ENCODE data around the gene MKX.

MKX gene, protein sequence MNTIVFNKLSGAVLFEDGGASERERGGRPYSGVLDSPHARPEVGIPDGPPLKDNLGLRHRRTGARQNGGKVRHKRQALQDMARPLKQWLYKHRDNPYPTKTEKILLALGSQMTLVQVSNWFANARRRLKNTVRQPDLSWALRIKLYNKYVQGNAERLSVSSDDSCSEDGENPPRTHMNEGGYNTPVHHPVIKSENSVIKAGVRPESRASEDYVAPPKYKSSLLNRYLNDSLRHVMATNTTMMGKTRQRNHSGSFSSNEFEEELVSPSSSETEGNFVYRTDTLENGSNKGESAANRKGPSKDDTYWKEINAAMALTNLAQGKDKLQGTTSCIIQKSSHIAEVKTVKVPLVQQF

GRCh38 chr10:27745732-27746396, at the start of gene MKX:
Gene MKX, minus strand, starts transcription at chr10:27745819. Its CDS starts 2,404 bp downstream, at chr10:27743415.
- in situ Hi-C loops (cut with HindIII; ENCODE audit: low sequenced_read_pairs), result no loop called here

GRCh38 chr10:27794157-27794556, 48.5 kb upstream of the MKX start:
- in situ Hi-C loops (cut with HindIII; ENCODE audit: low sequenced_read_pairs), result no loop called here

- in situ Hi-C loops (cut with HindIII; ENCODE audit: low sequenced_read_pairs), result no loop called here
These were observed 46.6 kb upstream of the MKX start for GRCh38 chr10:27792216-27792615.

DNA sequence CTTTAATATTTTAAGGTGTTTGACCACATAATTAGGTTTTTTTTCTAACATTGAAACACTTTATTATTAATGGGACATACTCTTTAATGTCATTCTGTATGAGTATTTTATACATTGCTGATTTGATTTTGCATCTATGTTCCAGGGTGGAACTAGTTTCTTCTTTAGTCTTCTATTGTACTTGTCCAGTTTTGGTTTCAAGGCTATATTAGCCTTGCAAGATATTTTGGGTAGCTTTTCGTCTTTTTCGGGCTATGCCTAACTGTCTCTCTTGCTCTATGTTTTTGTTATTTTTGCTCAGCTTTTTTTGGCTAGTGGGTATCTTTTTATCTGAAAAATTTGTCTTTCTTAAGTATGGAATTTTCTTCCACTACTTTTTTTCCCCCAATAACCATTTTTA, 38.7 kb upstream of the MKX start:
- in situ Hi-C loops (cut with HindIII; ENCODE audit: low sequenced_read_pairs), result no loop called here

DNA sequence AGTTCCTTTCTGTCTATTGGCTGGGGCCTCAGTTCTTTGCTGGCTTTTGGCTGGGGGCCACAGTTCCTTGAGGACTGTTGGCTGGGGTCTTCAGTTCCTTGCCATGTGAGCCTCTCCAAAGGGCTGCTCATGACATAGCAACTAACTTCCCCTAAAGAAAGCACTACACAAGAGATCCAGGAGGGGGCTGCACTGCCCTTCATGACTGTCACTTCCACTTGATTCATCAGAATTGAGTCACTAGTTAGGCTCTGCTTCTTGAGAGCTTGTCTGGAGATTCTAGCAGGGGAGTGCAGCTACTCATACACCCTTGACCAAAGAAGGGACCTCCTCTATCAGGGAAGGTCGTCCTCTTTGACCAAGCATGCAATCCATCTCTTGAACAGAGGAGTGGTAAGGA, 38.0 kb upstream of the MKX start:
- in situ Hi-C loops (cut with HindIII; ENCODE audit: low sequenced_read_pairs), result no loop called here

DNA sequence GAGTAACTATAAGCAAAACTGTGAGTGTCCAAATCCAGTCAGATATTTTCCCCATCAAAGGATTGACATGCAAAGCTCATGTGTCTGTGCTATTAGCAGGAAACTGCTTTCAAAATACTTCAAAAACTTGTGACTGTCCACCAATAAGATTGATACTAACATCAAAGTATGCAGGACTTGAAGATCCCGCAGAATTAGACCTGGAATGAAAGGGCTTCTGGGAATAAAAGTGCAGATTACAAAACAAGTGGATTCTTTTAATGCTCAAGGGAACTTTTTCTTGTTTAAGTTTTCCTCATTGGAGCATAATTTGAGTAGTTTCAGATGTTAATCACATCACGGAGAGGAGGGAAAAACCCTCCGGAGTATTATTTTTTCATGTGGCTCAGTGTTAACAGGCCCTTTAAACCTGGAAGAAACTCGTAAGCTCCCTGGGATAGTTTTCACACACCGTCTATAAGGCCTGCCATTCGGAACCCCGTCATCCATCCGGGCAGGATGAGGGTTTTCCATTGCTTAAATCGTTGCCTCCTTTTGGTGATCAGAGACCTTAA, 33.9 kb upstream of the MKX start:
- in situ Hi-C loops (cut with HindIII; ENCODE audit: low sequenced_read_pairs), result no loop called here

DNA sequence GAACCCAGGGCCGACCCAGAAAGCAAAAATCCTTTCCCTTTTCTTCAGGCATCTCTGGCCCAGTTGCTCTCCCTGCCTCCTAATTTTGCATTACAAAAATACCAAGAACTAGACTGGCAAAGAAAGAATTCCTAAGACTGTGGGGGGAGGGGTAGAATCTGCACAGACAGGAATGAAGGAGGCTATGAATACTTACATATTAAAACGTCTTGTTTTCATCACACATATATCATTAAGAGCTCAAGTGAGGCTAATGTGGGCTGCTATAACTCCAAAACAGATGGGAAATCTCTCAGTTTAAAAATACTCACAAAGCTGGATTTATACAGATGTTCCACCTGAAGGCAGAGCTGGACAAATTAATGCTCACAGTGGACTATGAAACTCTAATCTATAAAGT, 29.2 kb upstream of the MKX start:
- in situ Hi-C loops (cut with HindIII; ENCODE audit: low sequenced_read_pairs), result no loop called here

- in situ Hi-C loops (cut with HindIII; ENCODE audit: low sequenced_read_pairs), result no loop called here
These were observed 25.6 kb upstream of the MKX start for GRCh38 chr10:27771231-27771630.

- in situ Hi-C loops (cut with HindIII; ENCODE audit: low sequenced_read_pairs), result no loop called here
These were observed 24.6 kb upstream of the MKX start for GRCh38 chr10:27770181-27770580.

DNA sequence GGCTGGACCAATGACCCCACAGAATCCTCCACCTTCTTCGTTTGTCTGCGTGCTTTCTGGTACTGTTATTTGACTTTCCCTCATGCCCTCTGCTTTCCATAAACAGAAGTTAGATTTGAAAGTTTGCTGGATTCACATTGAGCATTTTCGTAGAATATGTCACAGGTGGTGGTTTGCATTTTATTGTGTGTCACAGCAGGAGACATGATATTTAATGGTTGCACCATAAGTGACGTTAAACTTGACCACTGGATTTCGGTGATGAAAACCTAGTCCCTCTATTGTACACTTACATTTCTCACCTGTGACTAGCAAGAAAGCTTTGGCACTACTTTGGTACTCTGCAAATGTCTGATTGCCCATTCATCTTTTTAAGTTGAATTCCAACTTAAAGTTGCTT, 15.2 kb upstream of the MKX start:
- in situ Hi-C loops (cut with HindIII; ENCODE audit: low sequenced_read_pairs), result no loop called here

DNA sequence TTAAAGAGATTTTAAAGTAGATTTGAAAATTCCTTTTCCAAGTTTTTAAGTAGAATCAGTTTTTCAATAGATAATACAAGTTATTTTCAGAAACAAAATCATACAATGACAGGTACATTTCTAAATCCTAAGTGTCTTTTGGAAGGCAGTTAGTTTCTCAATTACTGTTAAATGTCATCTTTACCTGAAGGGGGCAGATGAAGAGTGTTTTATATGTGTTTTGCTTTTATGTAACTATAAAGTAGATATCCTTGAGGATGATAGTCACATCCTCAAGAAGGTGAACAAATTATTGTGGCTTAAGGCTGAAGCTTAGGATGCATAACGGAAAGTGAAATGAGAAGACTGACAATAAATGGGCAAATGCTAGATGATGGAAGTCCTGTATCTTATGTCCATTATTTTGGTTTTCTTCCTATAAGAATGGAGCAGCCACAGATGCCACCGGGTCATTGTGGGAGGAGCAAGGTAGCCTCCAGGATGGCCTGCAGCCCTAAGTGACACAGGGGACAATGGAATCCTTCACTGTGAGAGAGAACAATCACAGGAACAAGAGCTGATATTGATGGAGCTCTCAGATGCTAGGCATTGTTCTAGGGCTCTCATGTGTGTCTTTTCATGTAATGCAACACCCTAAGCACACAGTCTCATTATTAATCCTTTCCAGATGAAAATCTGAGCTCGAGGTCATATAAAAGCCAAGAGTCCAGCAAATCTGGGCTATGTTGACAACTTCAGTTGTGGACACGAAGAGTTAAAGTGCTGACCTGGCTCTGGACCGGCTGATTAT, 14.1 kb upstream of the MKX start:
- in situ Hi-C loops (cut with HindIII; ENCODE audit: low sequenced_read_pairs), result no loop called here

- in situ Hi-C loops (cut with HindIII; ENCODE audit: low sequenced_read_pairs), result no loop called here
These were observed 7.1 kb upstream of the MKX start for GRCh38 chr10:27752673-27753237.

- in situ Hi-C loops (cut with HindIII; ENCODE audit: low sequenced_read_pairs), result no loop called here
These were observed 3.0 kb upstream of the MKX start for GRCh38 chr10:27748601-27749000.

DNA sequence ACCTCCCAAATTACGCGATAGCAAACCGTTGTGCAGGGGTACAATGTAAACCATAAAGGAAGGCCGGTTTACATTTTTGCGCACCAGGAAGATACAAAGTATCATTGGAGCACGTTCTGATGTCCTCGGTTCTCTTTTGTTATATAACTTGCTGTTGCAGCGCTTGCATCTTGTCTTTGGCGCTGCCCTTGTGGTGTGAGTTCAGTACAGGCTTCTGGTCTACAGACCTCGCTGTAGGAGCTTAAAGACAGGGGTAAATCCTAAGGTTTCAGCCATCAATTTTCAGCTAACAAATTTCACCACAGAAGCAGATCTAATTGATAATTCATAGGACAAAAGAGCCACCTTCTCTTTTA, 1.5 kb upstream of the MKX start:
- in situ Hi-C loops (cut with HindIII; ENCODE audit: low sequenced_read_pairs), result no loop called here

- in situ Hi-C loops (cut with HindIII; ENCODE audit: low sequenced_read_pairs), result no loop called here
These were observed 927 bp upstream of the MKX start for GRCh38 chr10:27746397-27747095.

GRCh38 chr10:27744802-27745731, 552 bp downstream of the MKX start:
- in situ Hi-C loops (cut with HindIII; ENCODE audit: low sequenced_read_pairs), result no loop called here

GRCh38 chr10:27743877-27744801, 1.5 kb downstream of the MKX start:
- in situ Hi-C loops (cut with HindIII; ENCODE audit: low sequenced_read_pairs), result no loop called here

All from DLD1 (cell line).